Liver (tissue), 9 donors: ENCODE results near the gene DHRS1. TPM values are rescaled to one million over a fixed set of nuclear protein-coding genes. Genes with fewer than 3 reads are reported as not detected.

Experiments used
- DNase-seq: peaks from one replicate; pipeline ENCODE4 v3.0.0-alpha.2; 2017; ENCODE audit warnings: low spot score
- H3K27ac ChIP-seq, 2 donors: one replicate each; pipeline ENCODE4 v1.7.0; 2013; ENCODE audit warnings: inconsistent platforms in 2 of 2, low read length in 2 of 2, control low read depth in 1 of 2, low read depth in 1 of 2, mild to moderate bottlenecking in 1 of 2
- H3K27me3 ChIP-seq, 4 donors: one replicate each; pipeline versions ENCODE4 v1.6.1 to v1.7.0; 2013; ENCODE audit warnings: low read length in 3 of 4, inconsistent platforms in 1 of 4, mild to moderate bottlenecking in 1 of 4, moderate library complexity in 1 of 4; ENCODE audit not compliant: control insufficient read depth in 4 of 4, insufficient read depth in 4 of 4
- H3K36me3 ChIP-seq, 4 donors: one replicate each; pipeline versions ENCODE4 v1.6.1 to v1.7.0; 2013; ENCODE audit warnings: low read length in 3 of 4, mild to moderate bottlenecking in 3 of 4, low read depth in 1 of 4, moderate library complexity in 1 of 4; ENCODE audit not compliant: control insufficient read depth in 4 of 4, insufficient read depth in 3 of 4
- H3K4me1 ChIP-seq, 4 donors: one replicate each; pipeline versions ENCODE4 v1.6.1 to v1.7.0; 2013; ENCODE audit warnings: low read length in 3 of 4, mild to moderate bottlenecking in 3 of 4, moderate library complexity in 1 of 4; ENCODE audit not compliant: control insufficient read depth in 4 of 4, insufficient read depth in 4 of 4
- H3K4me3 ChIP-seq, 3 donors: one replicate each; pipeline versions ENCODE4 v1.6.1 to v1.7.0; 2013; ENCODE audit warnings: low read length in 3 of 3, control low read depth in 1 of 3, low read depth in 1 of 3, mild to moderate bottlenecking in 1 of 3
- H3K9ac ChIP-seq, 2 donors: one replicate each; pipeline ENCODE4 v1.7.0; 2013; ENCODE audit warnings: low read length in 2 of 2, mild to moderate bottlenecking in 2 of 2, moderate library complexity in 2 of 2, control low read depth in 1 of 2, low read depth in 1 of 2
- H3K9me3 ChIP-seq, 4 donors: one replicate each; pipeline versions ENCODE4 v1.6.1 to v1.7.0; 2013; ENCODE audit warnings: low read length in 3 of 4; ENCODE audit not compliant: control insufficient read depth in 4 of 4
- CTCF ChIP-seq: fragments of 150-350 bp; IDR thresholded peaks from 2 replicates; pipeline ENCODE4 v1.5.1; 2017; ENCODE audit warnings: improper control_type of control experiment, low read depth, low read length; ENCODE audit not compliant: missing input control
- EGR1 ChIP-seq, 2 donors: IDR thresholded peaks; 2 replicates each; pipeline ENCODE4 v1.6.1; 2016 to 2018; ENCODE audit warnings: antibody characterized with exemption in 2 of 2, low read depth in 2 of 2
- FOXA1 ChIP-seq: IDR thresholded peaks from 2 replicates; pipeline ENCODE4 v1.6.1; 2016; ENCODE audit warnings: antibody characterized with exemption
- FOXA2 ChIP-seq: IDR thresholded peaks from 2 replicates; pipeline ENCODE4 v1.6.1; 2016; ENCODE audit warnings: antibody characterized with exemption
- GABPA ChIP-seq, 2 donors: IDR thresholded peaks in 1 of 2; conservative IDR thresholded peaks in 1 of 2; 2 replicates each; pipeline ENCODE4 v1.6.1; 2016; ENCODE audit warnings: antibody characterized with exemption in 2 of 2, mild to moderate bottlenecking in 1 of 2, moderate library complexity in 1 of 2
- HNF4A ChIP-seq, 2 donors: conservative IDR thresholded peaks; 2 replicates each; pipeline ENCODE4 v1.6.1; 2016; ENCODE audit warnings: antibody characterized with exemption in 2 of 2, mild to moderate bottlenecking in 2 of 2
- HNF4G ChIP-seq: IDR thresholded peaks from 2 replicates; pipeline ENCODE4 v1.6.1; 2016; ENCODE audit warnings: antibody characterized with exemption
- JUND ChIP-seq, 2 donors: IDR thresholded peaks; 2 replicates each; pipeline ENCODE4 v1.6.1; 2016; ENCODE audit warnings: antibody characterized with exemption in 2 of 2
- NR2F2 ChIP-seq: IDR thresholded peaks from 2 replicates; pipeline ENCODE4 v1.6.1; 2016; ENCODE audit warnings: antibody characterized with exemption
- RAD21 ChIP-seq, 2 donors: IDR thresholded peaks; 2 replicates each; pipeline ENCODE4 v1.6.1; 2016; ENCODE audit warnings: antibody characterized with exemption in 2 of 2, mild to moderate bottlenecking in 2 of 2
- REST ChIP-seq: IDR thresholded peaks from 2 replicates; pipeline ENCODE4 v1.6.1; 2016; ENCODE audit warnings: antibody characterized with exemption, mild to moderate bottlenecking
- RXRA ChIP-seq, 2 donors: IDR thresholded peaks; 2 replicates each; pipeline ENCODE4 v1.6.1; 2017 to 2018; ENCODE audit warnings: antibody characterized with exemption in 2 of 2, mild to moderate bottlenecking in 1 of 2
- TAF1 ChIP-seq: conservative IDR thresholded peaks from 2 replicates; pipeline ENCODE4 v1.6.1; 2016; ENCODE audit warnings: antibody characterized with exemption, mild to moderate bottlenecking
- YY1 ChIP-seq: IDR thresholded peaks from 2 replicates; pipeline ENCODE4 v1.6.1; 2016; ENCODE audit warnings: antibody characterized with exemption, mild to moderate bottlenecking
- ZBTB33 ChIP-seq: IDR thresholded peaks from 2 replicates; pipeline ENCODE4 v1.6.1; 2016; ENCODE audit warnings: antibody characterized with exemption
- WGBS: extraction: QIAGEN DNeasy Blood & Tissue Kit; methylation state at CpG from one replicate; pipeline ENCODE4 v1.1.7; 2013; 5-methylcytosine and 5-hydroxymethylcytosine counted together
- polyA plus RNA-seq, 2 donors: library from polyadenylated mRNA; stranded (reverse) in 1 of 2; unstranded in 1 of 2; fragments of 200-250 nt in 1 of 2; fragments of >200 nt in 1 of 2; fragmentation: Nextera tagmentation in 1 of 2; extraction: Ambion mirVana in 1 of 2; gene quantifications; one replicate each; pipeline versions ENCODE4 v1.2.1 to v1.2.3, GENCODE V29; 2013 to 2015
- total RNA-seq, 2 donors: library from RNA; depleted of rRNA; stranded (reverse); fragments of >200 nt; gene quantifications; one replicate each; pipeline ENCODE4 v1.2.3, GENCODE V29; 2014
- donor health status: healthy.
- donor health status: healthy.
- donor health status: healthy.
- donor health status: healthy.
- donor health status: healthy.

The DHRS1 gene
- total and polyA plus RNA-seq, 4 donors = 30.3 to 84.9 (median 50.2) TPM

- Histone ChIP-seq H3K9ac (peak overlapping the region; percentile 40 to 64), H3K27me3 (no peaks in the 10 kb centered on the region), H3K27ac (peak overlapping the region; percentile 92 to 97), H3K4me3 (peak overlapping the region in 2 of 3 donors; percentile 38 to 49), H3K36me3 (peaks cover 0 to 14% (median 9%) of the 10 kb centered on the region in 4 donors), H3K4me1 (peaks cover 24 to 61% (median 54%) of the 10 kb centered on the region in 4 donors), H3K9me3 (no peaks in the 10 kb centered on the region)
- DNase-seq = peak; percentile 74
- WGBS = 12% methylated on average over 5 of the region's 5 CpGs
- TF ChIP-seq RXRA (IDR thresholded peaks at IDR 0.05) = peak in 1 of 2 donors; percentile 26
- peak; percentile 6 to 62 for TF ChIP-seq HNF4A (conservative IDR thresholded peaks at IDR 0.05)
- no peak for TF ChIP-seq JUND (IDR thresholded peaks at IDR 0.05)
- TF ChIP-seq EGR1 (IDR thresholded peaks at IDR 0.05; ENCODE audit: low read depth in 2 of 2) = no peak
Observed at GRCh38 chr14:24310265-24310645, 10.7 kb upstream of the DHRS1 start.

- Histone ChIP-seq H3K9ac (peak within 1 kb of the TSS; percentile 44 to 64), H3K36me3 (peaks cover 2 to 19% (median 14%) of the 10 kb centered on the region in 4 donors), H3K27ac (peak within 1 kb of the TSS; percentile 92 to 97), H3K9me3 (no peaks in the 10 kb centered on the region), H3K4me1 (peaks cover 26 to 67% (median 58%) of the 10 kb centered on the region in 4 donors), H3K4me3 (peak within 1 kb of the TSS in 2 of 3 donors; percentile 38 to 49), H3K27me3 (no peaks in the 10 kb centered on the region)
- TF ChIP-seq YY1 (no peak), HNF4A (conservative IDR thresholded peaks at IDR 0.05) (no peak), HNF4G (no peak), RAD21 (IDR thresholded peaks at IDR 0.05) (no peak), REST (no peak), FOXA2 (no peak), FOXA1 (no peak), TAF1 (no peak), JUND (IDR thresholded peaks at IDR 0.05) (no peak), GABPA (IDR thresholded peaks at IDR 0.05 in 1 of 2, conservative IDR thresholded peaks at IDR 0.05 in 1 of 2) (no peak), RXRA (IDR thresholded peaks at IDR 0.05) (no peak), EGR1 (IDR thresholded peaks at IDR 0.05; ENCODE audit: low read depth in 2 of 2) (no peak), CTCF (no peak), ZBTB33 (no peak), NR2F2 (no peak)
- 64% methylated on average over 5 of the region's 5 CpGs for WGBS
- no peak for DNase-seq
Observed at GRCh38 chr14:24309538-24310264, 10.1 kb upstream of the DHRS1 start, which contains the start of gene LTB4R2. Gene LTB4R2 (plus strand): TSS chr14:24310140. CDS start chr14:24310665, 525 bp downstream.
